ENCODE data around the gene NELL2.

Gene NELL2

DNA sequence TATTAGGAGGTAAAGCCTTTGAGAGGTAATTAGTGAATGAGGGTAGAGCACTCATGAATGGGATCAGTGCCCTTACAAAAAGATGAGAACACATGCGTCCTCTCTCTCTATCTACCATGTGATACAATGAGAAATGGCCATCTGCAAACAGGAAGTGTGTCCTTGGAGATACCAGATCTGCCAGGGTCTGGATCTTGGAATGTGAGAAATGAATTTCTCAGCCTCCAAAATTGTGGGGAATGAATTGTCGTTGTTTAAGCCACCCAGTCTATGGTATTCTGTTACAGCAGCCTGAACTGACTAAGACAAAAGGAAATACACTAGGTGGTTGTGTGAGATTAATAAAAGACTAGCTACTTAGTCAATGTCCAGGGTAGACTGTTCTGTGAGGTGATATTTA lies 366.6 kb downstream of the NELL2 start:
- H4K8ac ChIP-seq (ENCODE audit: low read depth, low read length) = no peak overlapping the region
- H3K23ac ChIP-seq (ENCODE audit: low read depth, low read length, poor library complexity) = no peak overlapping the region
- no peak overlapping the region for H3K9ac ChIP-seq (ENCODE audit: low read depth, low read length, poor library complexity)
- H3K18ac ChIP-seq (ENCODE audit: low read length) = no peak overlapping the region
- no peak overlapping the region for H3K4me2 ChIP-seq (ENCODE audit: insufficient read depth, low read length, poor library complexity, severe bottlenecking)
- peak overlapping the region; percentile 9 for H3K27ac ChIP-seq (replicated peaks; ENCODE audit: low read length)
- DNase-seq (ENCODE audit: low spot score) = peak; percentile 6
- H3K14ac ChIP-seq (ENCODE audit: low read length) = no peak overlapping the region
- no peak overlapping the region for H2BK120ac ChIP-seq (ENCODE audit: low read depth, low read length)
- H3K4ac ChIP-seq (ENCODE audit: low read length) = no peak overlapping the region
- H4K91ac ChIP-seq (ENCODE audit: low read depth, low read length, poor library complexity) = no peak overlapping the region
- no peak overlapping the region for H2BK5ac ChIP-seq (ENCODE audit: low read length)
- H3K9me3 ChIP-seq (replicated peaks in 1 of 2; ENCODE audit: control insufficient read depth in 2 of 2, insufficient read depth in 1 of 2, low read depth in 1 of 2, low read length in 2 of 2) = peaks cover 0 to 4% of the 10 kb centered on the region in 2 donors
- no peak overlapping the region for H2BK15ac ChIP-seq (ENCODE audit: low read length)
- no peak overlapping the region for H3K4me3 ChIP-seq (ENCODE audit: low read length in 2 of 2)
- no peaks in the 10 kb centered on the region for H3K27me3 ChIP-seq (ENCODE audit: control insufficient read depth in 3 of 3, insufficient read depth in 3 of 3, low read depth in 1 of 3, low read length in 3 of 3)
- peaks cover 4 to 6% of the 10 kb centered on the region in 2 donors for H3K4me1 ChIP-seq (ENCODE audit: control insufficient read depth in 2 of 2, insufficient read depth in 1 of 2, low read depth in 1 of 2, low read length in 2 of 2)
- no peak overlapping the region for H2BK12ac ChIP-seq (ENCODE audit: low read length)
- H2AK5ac ChIP-seq (ENCODE audit: low read depth, low read length) = no peak overlapping the region
- H3K79me1 ChIP-seq (ENCODE audit: low read depth, low read length) = no peaks in the 10 kb centered on the region
- peaks cover 0 to 52% of the 10 kb centered on the region in 2 donors for H3K36me3 ChIP-seq (replicated peaks in 1 of 2; ENCODE audit: control insufficient read depth in 2 of 2, insufficient read depth in 2 of 2, low read length in 2 of 2)
- no peak overlapping the region for H2AFZ ChIP-seq (ENCODE audit: low read length)
- WGBS, 2 donors (ENCODE audit: extremely low coverage in 2 of 2, insufficient read length in 2 of 2, insufficient replicate concordance in 1 of 2) = no CpG with 5 or more reads among the region's 2 CpGs

GRCh38 chr12:44507461-44507860 lies 368.7 kb downstream of the NELL2 start:
- DNase-seq (ENCODE audit: low spot score) = no peak
- Histone ChIP-seq H3K27ac (replicated peaks; ENCODE audit: low read length) (no peak overlapping the region), H4K91ac (ENCODE audit: low read depth, low read length, poor library complexity) (no peak overlapping the region), H3K23ac (ENCODE audit: low read depth, low read length, poor library complexity) (no peak overlapping the region), H3K4me1 (ENCODE audit: control insufficient read depth in 2 of 2, insufficient read depth in 1 of 2, low read depth in 1 of 2, low read length in 2 of 2) (peaks cover 4 to 6% of the 10 kb centered on the region in 2 donors), H2BK15ac (ENCODE audit: low read length) (no peak overlapping the region), H3K18ac (ENCODE audit: low read length) (no peak overlapping the region), H3K9ac (ENCODE audit: low read depth, low read length, poor library complexity) (no peak overlapping the region), H3K4me2 (ENCODE audit: insufficient read depth, low read length, poor library complexity, severe bottlenecking) (no peak overlapping the region), H2BK120ac (ENCODE audit: low read depth, low read length) (no peak overlapping the region), H4K8ac (ENCODE audit: low read depth, low read length) (no peak overlapping the region), H3K27me3 (ENCODE audit: control insufficient read depth in 3 of 3, insufficient read depth in 3 of 3, low read depth in 1 of 3, low read length in 3 of 3) (no peaks in the 10 kb centered on the region), H2BK12ac (ENCODE audit: low read length) (no peak overlapping the region), H3K4ac (ENCODE audit: low read length) (no peak overlapping the region), H3K4me3 (ENCODE audit: low read length in 2 of 2) (no peak overlapping the region), H3K14ac (ENCODE audit: low read length) (no peak overlapping the region), H3K36me3 (replicated peaks in 1 of 2; ENCODE audit: control insufficient read depth in 2 of 2, insufficient read depth in 2 of 2, low read length in 2 of 2) (peaks cover 0 to 45% of the 10 kb centered on the region in 2 donors), H2BK5ac (ENCODE audit: low read length) (no peak overlapping the region), H2AFZ (ENCODE audit: low read length) (no peak overlapping the region), H3K79me1 (ENCODE audit: low read depth, low read length) (no peaks in the 10 kb centered on the region), H3K9me3 (replicated peaks in 1 of 2; ENCODE audit: control insufficient read depth in 2 of 2, insufficient read depth in 1 of 2, low read depth in 1 of 2, low read length in 2 of 2) (peaks cover 0 to 4% of the 10 kb centered on the region in 2 donors), H2AK5ac (ENCODE audit: low read depth, low read length) (no peak overlapping the region)
- WGBS, 2 donors (ENCODE audit: extremely low coverage in 2 of 2, insufficient read length in 2 of 2, insufficient replicate concordance in 1 of 2) = no CpG with 5 or more reads among the region's 1 CpG

- Histone ChIP-seq H3K9ac (ENCODE audit: low read depth, low read length, poor library complexity) (no peak overlapping the region), H4K91ac (ENCODE audit: low read depth, low read length, poor library complexity) (no peak overlapping the region), H3K36me3 (replicated peaks in 1 of 2; ENCODE audit: control insufficient read depth in 2 of 2, insufficient read depth in 2 of 2, low read length in 2 of 2) (peaks cover 0 to 28% of the 10 kb centered on the region in 2 donors), H2BK15ac (ENCODE audit: low read length) (no peak overlapping the region), H2BK5ac (ENCODE audit: low read length) (no peak overlapping the region), H3K79me1 (ENCODE audit: low read depth, low read length) (no peaks in the 10 kb centered on the region), H3K4me2 (ENCODE audit: insufficient read depth, low read length, poor library complexity, severe bottlenecking) (no peak overlapping the region), H3K23ac (ENCODE audit: low read depth, low read length, poor library complexity) (no peak overlapping the region), H3K9me3 (replicated peaks in 1 of 2; ENCODE audit: control insufficient read depth in 2 of 2, insufficient read depth in 1 of 2, low read depth in 1 of 2, low read length in 2 of 2) (peaks cover 2 to 4% of the 10 kb centered on the region in 2 donors), H4K8ac (ENCODE audit: low read depth, low read length) (no peak overlapping the region), H3K4ac (ENCODE audit: low read length) (no peak overlapping the region), H2BK12ac (ENCODE audit: low read length) (no peak overlapping the region), H3K4me1 (ENCODE audit: control insufficient read depth in 2 of 2, insufficient read depth in 1 of 2, low read depth in 1 of 2, low read length in 2 of 2) (peaks cover 4 to 6% of the 10 kb centered on the region in 2 donors), H3K18ac (ENCODE audit: low read length) (no peak overlapping the region), H2AK5ac (ENCODE audit: low read depth, low read length) (no peak overlapping the region), H3K14ac (ENCODE audit: low read length) (no peak overlapping the region), H3K4me3 (ENCODE audit: low read length in 2 of 2) (no peak overlapping the region), H3K27ac (replicated peaks; ENCODE audit: low read length) (no peak overlapping the region), H3K27me3 (ENCODE audit: control insufficient read depth in 3 of 3, insufficient read depth in 3 of 3, low read depth in 1 of 3, low read length in 3 of 3) (no peaks in the 10 kb centered on the region), H2AFZ (ENCODE audit: low read length) (no peak overlapping the region), H2BK120ac (ENCODE audit: low read depth, low read length) (no peak overlapping the region)
- no peak for DNase-seq (ENCODE audit: low spot score)
Observed at GRCh38 chr12:44504799-44505198, 371.3 kb downstream of the NELL2 start.

DNA sequence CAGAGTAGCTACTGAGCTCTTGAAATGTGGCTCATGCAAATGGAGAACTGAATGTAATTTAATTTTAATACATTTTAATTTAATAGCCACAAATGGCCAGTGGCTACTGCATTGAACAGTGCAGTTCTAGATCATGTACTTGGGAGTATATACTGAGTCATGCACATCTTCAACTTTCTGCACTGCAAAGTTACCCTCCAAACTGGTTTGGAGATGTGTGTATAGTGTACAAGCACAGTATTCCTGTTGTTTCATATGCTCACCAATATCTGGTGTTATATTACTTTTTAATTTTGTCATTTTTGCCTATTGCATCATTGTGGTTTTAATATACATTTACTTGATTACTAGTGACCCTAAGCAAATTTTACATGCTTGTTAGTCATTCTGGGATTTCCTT lies 372.8 kb downstream of the NELL2 start:
- H2BK5ac ChIP-seq (ENCODE audit: low read length) = no peak overlapping the region
- H2AK5ac ChIP-seq (ENCODE audit: low read depth, low read length) = no peak overlapping the region
- H3K23ac ChIP-seq (ENCODE audit: low read depth, low read length, poor library complexity) = no peak overlapping the region
- H3K27ac ChIP-seq (replicated peaks; ENCODE audit: low read length) = no peak overlapping the region
- no peaks in the 10 kb centered on the region for H3K27me3 ChIP-seq (ENCODE audit: control insufficient read depth in 3 of 3, insufficient read depth in 3 of 3, low read depth in 1 of 3, low read length in 3 of 3)
- no peak overlapping the region for H3K4me2 ChIP-seq (ENCODE audit: insufficient read depth, low read length, poor library complexity, severe bottlenecking)
- no peak overlapping the region for H2BK15ac ChIP-seq (ENCODE audit: low read length)
- H3K9me3 ChIP-seq (replicated peaks in 1 of 2; ENCODE audit: control insufficient read depth in 2 of 2, insufficient read depth in 1 of 2, low read depth in 1 of 2, low read length in 2 of 2) = peaks cover 0 to 2% of the 10 kb centered on the region in 2 donors
- H2BK12ac ChIP-seq (ENCODE audit: low read length) = no peak overlapping the region
- H3K4me1 ChIP-seq (ENCODE audit: control insufficient read depth in 2 of 2, insufficient read depth in 1 of 2, low read depth in 1 of 2, low read length in 2 of 2) = peaks cover 0 to 2% of the 10 kb centered on the region in 2 donors
- peaks cover 0 to 14% of the 10 kb centered on the region in 2 donors for H3K36me3 ChIP-seq (replicated peaks in 1 of 2; ENCODE audit: control insufficient read depth in 2 of 2, insufficient read depth in 2 of 2, low read length in 2 of 2)
- no peak overlapping the region for H3K18ac ChIP-seq (ENCODE audit: low read length)
- DNase-seq (ENCODE audit: low spot score) = no peak
- no peak overlapping the region for H3K14ac ChIP-seq (ENCODE audit: low read length)
- no peak overlapping the region for H3K9ac ChIP-seq (ENCODE audit: low read depth, low read length, poor library complexity)
- H3K4ac ChIP-seq (ENCODE audit: low read length) = no peak overlapping the region
- H3K79me1 ChIP-seq (ENCODE audit: low read depth, low read length) = no peaks in the 10 kb centered on the region
- no peak overlapping the region for H2BK120ac ChIP-seq (ENCODE audit: low read depth, low read length)
- no peak overlapping the region for H4K91ac ChIP-seq (ENCODE audit: low read depth, low read length, poor library complexity)
- H4K8ac ChIP-seq (ENCODE audit: low read depth, low read length) = no peak overlapping the region
- H2AFZ ChIP-seq (ENCODE audit: low read length) = no peak overlapping the region
- H3K4me3 ChIP-seq (ENCODE audit: low read length in 2 of 2) = no peak overlapping the region
